Measurements from ENCODE around the gene CCSER2. TPM values are rescaled to one million over a fixed set of nuclear protein-coding genes. Genes with fewer than 3 reads are reported as not detected.

The CCSER2 gene
- total RNA-seq, 4 donors from 2014 or later = 33.7 to 63.9 (median 47.5) TPM

DNA sequence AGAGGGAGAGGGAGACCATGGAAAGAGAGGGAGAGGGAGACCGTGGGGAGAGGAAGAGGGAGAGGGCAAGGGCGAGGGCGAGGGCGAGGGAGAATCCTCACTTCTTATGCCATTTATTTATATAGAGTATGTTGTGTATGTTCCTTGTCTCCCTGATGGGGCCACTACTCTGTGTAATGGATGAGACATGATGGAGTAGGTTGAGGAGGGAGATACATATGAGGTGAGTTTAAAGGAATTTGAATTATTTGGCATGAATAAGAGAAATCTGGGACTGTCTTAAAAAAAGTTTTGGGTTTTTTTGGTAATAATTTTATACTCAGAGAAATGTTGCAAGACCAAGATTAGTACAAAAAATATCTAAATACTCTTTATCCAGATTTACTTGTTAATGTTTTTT, 20.1 kb downstream of the CCSER2 start:
- peaks cover 0 to 6% (median 0%) of the 10 kb centered on the region in 4 donors for H3K4me1 ChIP-seq
- H3K4me3 ChIP-seq = no peak overlapping the region
- H3K27me3 ChIP-seq = no peaks in the 10 kb centered on the region
- H3K27ac ChIP-seq = no peak overlapping the region
- no peaks in the 10 kb centered on the region for H3K9me3 ChIP-seq
- TF ChIP-seq, protein P1, sequence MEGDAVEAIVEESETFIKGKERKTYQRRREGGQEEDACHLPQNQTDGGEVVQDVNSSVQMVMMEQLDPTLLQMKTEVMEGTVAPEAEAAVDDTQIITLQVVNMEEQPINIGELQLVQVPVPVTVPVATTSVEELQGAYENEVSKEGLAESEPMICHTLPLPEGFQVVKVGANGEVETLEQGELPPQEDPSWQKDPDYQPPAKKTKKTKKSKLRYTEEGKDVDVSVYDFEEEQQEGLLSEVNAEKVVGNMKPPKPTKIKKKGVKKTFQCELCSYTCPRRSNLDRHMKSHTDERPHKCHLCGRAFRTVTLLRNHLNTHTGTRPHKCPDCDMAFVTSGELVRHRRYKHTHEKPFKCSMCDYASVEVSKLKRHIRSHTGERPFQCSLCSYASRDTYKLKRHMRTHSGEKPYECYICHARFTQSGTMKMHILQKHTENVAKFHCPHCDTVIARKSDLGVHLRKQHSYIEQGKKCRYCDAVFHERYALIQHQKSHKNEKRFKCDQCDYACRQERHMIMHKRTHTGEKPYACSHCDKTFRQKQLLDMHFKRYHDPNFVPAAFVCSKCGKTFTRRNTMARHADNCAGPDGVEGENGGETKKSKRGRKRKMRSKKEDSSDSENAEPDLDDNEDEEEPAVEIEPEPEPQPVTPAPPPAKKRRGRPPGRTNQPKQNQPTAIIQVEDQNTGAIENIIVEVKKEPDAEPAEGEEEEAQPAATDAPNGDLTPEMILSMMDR (IDR thresholded peaks at IDR 0.05) = no peak
- no peak for TF ChIP-seq POLR2A (IDR thresholded peaks at IDR 0.05)
- H3K36me3 ChIP-seq = no peaks in the 10 kb centered on the region
- DNase-seq = no peak

- Histone ChIP-seq H3K9me3 (no peaks in the 10 kb centered on the region), H3K4me1 (peaks cover 0 to 3% (median 0%) of the 10 kb centered on the region in 4 donors), H3K27me3 (no peaks in the 10 kb centered on the region), H3K36me3 (no peaks in the 10 kb centered on the region), H3K4me3 (no peak overlapping the region), H3K27ac (peak overlapping the region in 1 of 4 donors; percentile 35)
- no peak for TF ChIP-seq POLR2A (IDR thresholded peaks at IDR 0.05)
- TF ChIP-seq, protein P1 (IDR thresholded peaks at IDR 0.05) = no peak
- DNase-seq = no peak
Measured at GRCh38 chr10:84348860-84349259, 20.5 kb downstream of the CCSER2 start.

GRCh38 chr10:84352251-84352842, 24.0 kb downstream of the CCSER2 start:
- H3K4me1 ChIP-seq = peaks cover 0 to 4% (median 0%) of the 10 kb centered on the region in 4 donors
- DNase-seq = peak; percentile 51 to 83 (median 63)
- no peak overlapping the region for H3K4me3 ChIP-seq
- H3K9me3 ChIP-seq = no peaks in the 10 kb centered on the region
- H3K36me3 ChIP-seq = no peaks in the 10 kb centered on the region
- TF ChIP-seq POLR2A (IDR thresholded peaks at IDR 0.05) = no peak
- TF ChIP-seq, protein P1 (IDR thresholded peaks at IDR 0.05) = peak; percentile 22 to 75 (median 71)
- H3K27me3 ChIP-seq = no peaks in the 10 kb centered on the region
- no peak overlapping the region for H3K27ac ChIP-seq

DNA sequence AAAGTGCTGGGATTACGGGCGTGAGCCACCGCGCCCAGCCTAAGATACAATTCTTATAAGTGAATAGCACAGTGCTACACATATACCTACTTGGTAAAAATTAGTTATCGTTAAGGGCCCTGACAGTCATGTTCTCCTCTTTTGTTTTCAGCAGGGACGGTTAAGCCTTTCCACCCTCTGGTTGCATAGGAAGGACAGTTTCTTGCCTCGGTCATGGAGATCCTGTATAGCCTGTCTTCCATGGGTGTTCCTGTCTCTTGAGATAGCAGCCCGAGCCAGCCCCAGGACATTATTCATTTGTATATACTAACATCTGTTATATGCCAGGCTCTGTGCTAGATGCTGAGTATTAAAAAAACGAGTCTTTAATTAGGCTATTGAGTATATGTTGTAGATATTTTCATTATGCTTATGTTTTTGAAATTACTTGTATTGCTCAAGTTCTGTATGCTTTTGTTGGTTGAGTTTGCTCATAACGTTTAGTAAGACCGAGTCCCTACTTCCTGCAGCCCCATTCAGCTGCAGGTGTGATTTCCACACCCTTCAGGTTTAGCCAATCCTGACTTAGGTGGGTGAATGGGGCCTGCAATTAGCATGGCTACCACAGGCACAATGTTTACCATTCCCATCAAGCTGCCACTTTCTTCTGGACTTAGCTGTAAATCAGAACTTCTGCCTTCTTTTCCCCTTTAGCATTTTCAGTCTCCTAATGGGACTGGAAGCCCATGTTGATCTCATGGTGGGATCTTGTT, 24.8 kb downstream of the CCSER2 start:
- Histone ChIP-seq H3K4me1 (peaks cover 0 to 4% (median 2%) of the 10 kb centered on the region in 4 donors), H3K27me3 (no peaks in the 10 kb centered on the region), H3K27ac (no peak overlapping the region), H3K4me3 (no peak overlapping the region), H3K9me3 (no peaks in the 10 kb centered on the region), H3K36me3 (no peaks in the 10 kb centered on the region)
- TF ChIP-seq, protein P1 (IDR thresholded peaks at IDR 0.05) = no peak
- no peak for TF ChIP-seq POLR2A (IDR thresholded peaks at IDR 0.05)
- no peak for DNase-seq

GRCh38 chr10:84354623-84355022, 26.2 kb downstream of the CCSER2 start:
- Histone ChIP-seq H3K27me3 (no peaks in the 10 kb centered on the region), H3K4me1 (peaks cover 0 to 4% (median 2%) of the 10 kb centered on the region in 4 donors), H3K36me3 (no peaks in the 10 kb centered on the region), H3K9me3 (no peaks in the 10 kb centered on the region), H3K4me3 (no peak overlapping the region), H3K27ac (no peak overlapping the region)
- no peak for TF ChIP-seq POLR2A (IDR thresholded peaks at IDR 0.05)
- TF ChIP-seq, protein P1 (IDR thresholded peaks at IDR 0.05) = no peak
- no peak for DNase-seq
